ENCODE results near the gene GSN.

The GSN gene

DNA sequence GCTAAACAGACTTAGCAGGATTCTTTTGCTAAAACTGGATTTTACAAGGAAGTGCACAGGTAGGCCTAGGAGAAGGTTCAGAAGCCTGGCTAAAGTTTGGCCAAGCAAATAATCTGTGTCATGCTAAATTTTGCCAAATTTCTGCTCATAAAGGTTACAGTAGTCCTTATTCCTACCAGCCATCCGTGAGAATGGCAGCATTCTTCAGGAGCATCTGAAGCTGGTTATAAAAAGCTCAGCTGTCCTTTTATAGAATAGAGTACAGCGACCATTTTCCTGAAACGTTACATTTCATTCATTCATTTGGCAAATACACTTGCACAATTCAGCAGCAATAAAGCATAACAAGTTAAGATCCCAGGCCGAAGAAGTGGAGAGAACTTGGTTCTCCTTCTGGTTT, 6.9 kb downstream of the GSN start:
- DNase-seq: no peak

DNA sequence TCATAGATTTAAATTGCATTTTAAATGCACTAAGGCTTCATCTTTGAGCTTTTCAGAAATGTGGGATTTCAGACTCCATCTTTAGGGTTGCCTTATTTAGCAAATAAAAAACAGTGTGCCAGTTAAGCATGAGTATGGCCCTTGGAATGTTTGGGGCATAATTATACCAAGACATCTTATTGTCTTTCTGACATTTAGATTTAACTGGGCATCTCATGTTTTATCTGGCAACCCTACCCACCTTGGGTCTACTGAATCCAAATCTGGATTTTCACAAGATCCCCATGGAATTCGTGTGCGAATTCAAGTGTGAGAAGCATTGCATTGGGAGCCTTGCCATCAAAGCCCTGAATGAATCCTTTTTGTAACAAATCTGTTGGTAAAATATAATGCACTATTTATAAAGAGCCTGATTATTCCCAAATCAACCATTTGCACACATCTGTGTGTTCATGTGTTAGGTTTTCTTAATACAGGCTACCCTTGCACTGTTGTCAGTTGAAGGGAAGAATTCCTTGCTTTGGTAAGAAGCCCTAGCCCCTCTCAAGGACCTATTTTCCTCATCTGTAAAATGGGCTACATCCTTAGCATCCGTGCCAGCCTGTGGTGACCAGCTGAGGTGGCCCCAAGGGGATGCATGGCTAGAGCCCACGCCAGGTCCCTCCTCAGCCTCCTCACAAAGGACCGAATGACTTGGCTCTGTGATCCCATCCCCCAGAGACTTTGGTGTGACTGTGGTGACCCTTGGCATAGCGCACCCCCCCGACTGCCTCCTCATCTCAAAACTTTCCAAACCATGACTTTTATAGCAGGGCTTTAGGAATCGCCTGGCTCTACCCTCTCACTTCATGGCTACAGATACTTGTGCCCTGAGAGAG, 8.1 kb downstream of the GSN start:
- DNase-seq: no peak

DNA sequence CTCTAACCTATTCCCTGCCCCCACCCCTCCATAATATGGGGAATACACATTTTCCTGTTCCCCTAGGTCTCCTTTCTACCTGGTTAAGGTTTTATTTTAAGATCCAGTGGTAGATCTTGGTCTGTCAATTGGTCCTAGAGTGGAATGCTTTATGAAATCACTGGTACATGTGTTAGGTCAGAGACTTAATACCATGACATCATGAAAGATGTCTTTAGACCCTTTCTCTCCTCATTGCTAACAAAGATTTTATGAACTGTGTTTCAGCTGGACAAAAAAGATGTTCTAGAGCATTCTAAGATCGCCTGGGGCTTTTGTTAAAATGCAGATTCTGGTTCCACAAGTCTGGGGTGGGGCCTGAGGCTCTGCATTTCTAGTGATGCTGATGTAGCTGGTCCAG, 9.1 kb downstream of the GSN start:
- DNase-seq: no peak

DNA sequence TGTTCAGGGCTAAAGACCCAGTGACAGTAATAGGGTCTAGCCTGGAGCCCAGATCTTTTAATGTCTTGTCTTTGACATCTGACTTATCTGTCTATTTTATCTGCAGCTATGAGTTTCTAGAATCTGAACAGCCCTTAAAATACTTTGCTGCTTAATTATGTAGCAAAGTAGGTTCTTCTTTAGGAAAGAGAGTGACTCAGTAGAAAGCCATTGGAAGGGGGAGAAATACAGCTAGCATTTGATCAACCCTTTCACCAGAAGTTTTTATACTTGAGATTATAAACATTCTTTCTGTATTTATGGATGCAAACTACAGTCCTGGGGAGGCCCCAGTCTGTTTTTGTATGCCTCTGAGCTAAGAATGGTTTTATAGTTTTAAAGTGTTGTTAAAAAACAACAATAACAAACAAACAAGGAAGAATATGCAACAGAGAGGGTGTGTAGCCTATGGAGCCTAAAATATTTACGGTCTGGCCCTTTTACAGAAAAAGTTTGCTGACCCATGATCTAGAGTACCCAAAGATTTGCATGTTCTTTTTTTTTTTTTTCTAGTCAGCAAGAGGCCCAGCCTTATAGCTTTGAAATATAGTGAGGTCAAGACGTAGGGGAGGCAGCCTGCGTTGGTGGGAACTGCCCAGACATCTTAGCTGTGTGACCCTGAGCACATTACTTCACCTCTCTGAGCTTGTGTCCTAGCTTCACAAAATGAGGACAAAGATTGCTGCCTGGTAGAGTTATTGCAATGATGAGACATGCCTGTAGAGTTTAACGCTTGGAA, 9.7 kb downstream of the GSN start:
- no peak for DNase-seq

DNA sequence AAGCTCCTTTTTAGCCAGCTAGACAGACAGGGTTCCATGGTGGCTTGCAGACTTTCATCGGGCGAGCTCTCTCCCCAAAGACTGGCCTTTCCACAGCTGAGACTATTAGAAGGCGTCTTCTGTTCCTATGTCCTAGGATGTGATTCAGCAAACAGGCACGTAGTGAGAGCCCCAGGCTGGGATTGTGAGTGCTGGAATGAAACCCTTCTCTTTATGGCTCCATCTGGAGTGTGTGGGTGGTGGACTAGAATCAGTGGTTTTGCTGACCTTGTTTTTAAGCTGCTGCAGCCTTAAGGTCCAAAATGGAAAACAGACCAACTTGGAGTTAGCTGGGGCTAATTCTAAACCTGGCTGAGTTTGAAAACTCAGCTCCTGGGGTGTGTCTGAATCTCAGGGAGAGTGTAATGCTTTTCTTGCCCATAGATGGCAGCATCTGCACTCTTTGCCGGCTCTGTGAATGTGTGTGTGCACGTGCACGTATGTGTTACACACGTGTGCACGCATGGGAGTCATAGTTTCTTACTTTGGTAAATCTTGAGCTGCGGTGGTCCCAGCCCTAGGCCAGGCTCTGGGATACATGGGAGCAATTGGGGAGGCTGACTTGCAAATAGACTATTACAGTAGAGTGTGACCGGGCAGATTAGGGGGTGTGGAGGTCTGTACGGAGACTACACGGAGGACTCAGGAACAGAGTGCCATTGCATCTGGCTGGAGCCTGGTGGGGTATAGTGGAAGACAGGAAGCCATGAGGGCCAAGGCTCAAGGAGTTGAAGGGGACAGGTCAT, 10.7 kb downstream of the GSN start:
- DNase-seq: no peak

DNA sequence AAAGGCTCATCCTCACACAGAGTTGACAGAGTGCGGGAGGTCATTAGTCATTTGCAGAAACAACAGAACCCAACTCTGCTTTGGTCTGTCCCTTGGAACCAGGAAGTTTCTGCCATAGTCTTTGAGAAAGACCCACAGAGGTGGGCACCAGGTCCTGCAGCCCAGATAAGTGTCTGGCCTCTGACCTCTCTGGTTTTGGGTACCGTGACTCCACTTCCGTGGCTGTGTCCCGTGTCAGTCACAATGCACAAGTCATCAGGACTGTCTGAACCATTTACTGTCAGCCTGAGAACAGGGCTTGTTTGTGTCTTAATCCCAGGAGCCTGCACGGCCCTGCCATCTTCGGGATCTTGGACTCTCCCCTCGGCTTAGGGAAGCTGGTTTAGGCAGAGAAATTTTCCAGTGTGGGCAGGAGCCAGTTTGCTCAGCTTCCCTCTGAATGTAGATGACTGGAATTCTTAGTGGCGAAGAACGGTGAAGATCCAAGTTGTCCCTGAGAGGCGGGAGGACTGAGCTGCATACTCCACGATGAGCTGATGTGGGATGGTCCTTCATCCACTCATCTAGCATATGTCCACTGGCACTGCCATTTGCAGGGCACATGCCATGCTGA, 11.9 kb downstream of the GSN start:
- peak; percentile 41 for DNase-seq

DNA sequence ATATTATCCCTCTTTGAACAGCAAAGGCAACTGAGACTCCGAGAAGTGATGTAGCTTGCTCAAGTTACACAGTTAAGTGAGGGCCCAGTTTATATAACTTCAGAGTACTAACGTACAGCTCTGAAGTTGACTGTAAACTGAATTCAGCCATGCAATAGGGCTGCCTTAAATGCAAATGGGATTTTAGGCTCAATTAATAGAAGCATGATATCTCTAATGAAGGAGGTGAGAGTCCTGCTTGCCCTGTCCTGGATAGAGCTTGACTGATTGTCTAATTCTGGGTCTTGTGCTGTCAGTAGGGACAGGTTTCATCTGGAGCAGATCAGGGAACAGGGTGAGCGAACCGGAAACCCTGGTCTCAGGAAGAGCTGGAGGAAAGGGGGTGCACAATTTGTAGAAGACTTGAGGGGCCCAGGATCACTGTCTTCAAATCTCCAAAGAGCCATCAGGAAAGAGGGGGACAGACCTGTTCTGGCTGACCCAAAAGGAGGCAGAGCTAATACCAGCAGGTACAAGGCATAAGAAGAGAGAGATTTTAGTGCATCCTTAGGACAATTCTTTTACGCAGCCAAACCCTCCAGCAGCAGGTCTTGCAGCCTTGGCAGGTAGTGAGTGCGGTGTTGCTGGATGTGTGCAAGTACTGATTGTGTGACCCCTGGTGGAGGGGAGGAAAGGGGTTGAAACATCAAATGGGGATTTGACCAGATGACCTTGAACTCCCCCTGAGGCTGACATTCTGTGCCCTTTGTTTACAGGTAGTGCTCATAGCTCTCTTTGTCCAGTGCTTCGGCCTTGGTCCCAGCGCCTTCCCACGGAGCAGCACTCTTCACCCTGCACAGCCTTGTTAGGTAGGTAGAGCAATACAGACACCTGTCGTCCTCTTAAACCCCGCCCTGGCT, 13.0 kb downstream of the GSN start:
- DNase-seq: no peak

GRCh38 chr9:121281614-121282276, 13.8 kb downstream of the GSN start:
- DNase-seq: peak; percentile 45

DNA sequence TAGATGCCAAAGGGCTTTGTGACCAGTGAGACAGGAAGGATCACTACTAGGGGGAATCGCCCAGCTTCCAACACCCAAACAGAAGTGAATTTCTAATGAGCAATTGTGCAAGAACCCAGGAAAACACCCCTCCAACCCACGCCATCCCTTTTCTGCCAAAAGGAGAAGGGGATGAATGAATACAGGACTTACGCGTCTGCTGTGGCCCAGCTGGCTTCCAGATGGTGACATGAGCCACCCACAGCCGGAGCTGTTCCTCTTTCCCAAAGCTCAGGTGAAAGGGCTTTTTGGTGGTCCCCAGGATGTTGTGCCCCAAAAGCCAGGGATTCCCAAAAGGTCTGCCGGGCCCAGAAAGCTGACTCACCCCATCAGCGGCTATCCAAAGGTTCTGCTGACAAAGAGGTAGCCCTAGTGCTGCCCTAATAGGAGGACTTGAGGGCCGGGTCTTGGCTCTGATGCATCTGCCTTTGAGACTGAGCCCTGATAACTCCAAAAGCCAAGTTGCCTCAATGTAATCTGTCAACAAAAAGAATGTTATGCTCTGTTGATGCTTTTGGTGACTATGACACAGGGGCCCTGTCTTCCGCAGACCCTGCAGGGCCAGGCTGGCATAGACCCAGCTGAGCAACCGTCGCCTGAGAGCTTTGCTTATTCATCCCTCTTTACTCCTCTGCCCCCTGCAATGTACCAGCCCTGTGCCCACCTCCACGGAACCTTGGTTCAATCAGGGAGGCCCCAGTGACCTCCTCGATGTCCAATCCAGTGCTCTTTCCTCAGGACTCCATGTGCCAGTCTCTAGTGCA, 14.5 kb downstream of the GSN start:
- DNase-seq: no peak

DNA sequence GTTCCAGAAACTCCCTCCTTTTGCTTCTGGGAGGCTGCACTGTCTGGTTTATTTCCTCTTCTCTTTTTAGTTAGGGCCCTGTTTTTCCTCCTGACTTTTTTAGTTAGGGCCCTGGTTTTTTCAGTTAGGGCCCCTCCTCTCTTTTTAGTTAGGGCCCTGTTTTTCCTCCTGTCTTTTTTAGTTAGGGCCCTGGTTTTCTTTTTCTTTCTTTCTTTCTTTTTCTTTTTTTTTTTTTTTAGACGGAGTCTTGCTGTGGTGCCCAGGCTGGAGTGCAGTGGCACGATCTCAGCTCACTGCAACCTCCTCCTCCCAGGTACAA, 15.1 kb downstream of the GSN start:
- DNase-seq: no peak

DNA sequence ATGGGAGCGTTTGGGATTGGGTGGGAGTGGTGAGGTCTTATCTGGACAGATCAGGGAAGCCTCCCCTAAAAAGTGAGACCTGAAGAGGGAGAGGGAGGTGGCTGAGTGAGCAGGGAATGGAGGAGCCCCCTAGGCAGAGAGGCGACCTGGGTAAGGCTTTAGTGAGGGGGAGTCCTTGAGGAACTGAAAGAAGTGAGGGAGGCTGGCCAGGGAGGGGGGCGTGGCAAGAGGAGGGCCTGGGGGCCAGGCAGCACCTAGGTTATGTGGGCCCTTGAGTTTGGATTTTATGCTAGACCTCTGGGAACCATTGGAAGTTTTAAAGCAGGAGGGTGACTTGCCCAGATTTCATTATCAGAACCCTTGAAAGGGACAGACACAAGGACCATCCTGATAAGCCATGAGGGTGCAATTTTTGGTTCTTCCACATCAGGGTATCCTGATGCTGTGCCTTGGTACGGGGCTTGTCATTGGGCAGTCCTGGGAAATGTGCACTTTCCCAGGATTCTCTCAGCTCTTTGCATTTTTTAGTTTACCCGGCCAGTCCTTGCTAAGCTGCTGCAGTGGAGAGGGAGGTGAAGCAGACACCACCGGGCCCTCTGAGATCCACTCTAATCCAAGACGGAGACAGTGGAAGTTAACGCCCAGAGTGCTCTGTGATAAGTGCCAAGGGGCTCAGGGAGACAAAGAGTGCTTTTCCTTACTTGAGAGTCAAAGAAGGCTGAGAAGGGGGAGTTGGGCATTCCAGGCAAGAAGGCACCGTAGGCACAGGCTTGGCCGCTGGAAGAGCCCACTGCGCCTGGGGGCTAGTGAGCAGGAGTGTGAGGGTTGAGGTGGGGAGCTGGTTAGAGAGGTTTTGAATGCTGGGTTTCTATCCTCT, 16.1 kb downstream of the GSN start:
- DNase-seq: no peak

GRCh38 chr9:121284733-121285451, 16.9 kb downstream of the GSN start:
- DNase-seq: no peak

DNA sequence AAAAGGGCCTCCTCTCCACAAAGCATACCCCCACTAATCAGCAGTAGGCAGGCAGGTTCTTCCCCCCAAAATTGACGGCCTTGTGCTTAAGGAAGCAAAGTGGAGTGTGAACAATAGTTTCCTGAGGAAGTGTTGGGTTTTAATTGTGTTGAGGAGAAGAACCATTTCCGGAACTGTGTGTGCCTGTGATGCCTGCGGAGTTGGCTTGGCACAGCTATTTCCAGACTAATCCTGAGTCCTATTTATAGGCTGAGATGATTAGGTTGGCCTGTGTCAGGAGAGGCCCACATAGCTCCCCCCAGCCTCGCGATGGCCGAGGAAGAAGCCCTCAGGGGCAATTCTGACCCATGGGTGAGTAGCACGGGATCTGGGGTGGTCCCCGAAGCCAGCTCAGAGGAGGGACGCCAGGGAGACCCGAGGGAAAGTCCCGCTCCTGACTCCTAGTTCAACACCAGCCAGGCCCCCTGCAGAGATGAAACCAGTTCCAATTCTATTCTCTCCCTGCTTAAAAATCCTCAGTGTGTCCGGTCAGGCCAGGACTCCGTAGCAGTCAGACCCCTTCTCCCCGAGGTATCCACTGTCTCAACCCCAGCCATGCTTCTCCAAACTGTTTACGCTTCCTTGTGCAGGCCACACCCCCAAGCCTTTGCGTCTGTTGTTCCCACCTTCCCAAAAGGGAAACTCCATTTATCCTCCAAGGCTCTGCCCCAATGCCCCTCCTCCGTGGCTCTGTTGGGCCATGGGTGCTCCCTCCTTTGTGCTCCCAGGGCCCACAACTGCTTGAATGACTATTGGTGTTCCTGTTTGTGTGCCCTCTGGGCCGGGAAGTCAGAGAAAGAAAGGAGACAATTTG, 18.1 kb downstream of the GSN start:
- DNase-seq: no peak

GRCh38 chr9:121286688-121286972, 18.7 kb downstream of the GSN start:
- no peak for DNase-seq

DNA sequence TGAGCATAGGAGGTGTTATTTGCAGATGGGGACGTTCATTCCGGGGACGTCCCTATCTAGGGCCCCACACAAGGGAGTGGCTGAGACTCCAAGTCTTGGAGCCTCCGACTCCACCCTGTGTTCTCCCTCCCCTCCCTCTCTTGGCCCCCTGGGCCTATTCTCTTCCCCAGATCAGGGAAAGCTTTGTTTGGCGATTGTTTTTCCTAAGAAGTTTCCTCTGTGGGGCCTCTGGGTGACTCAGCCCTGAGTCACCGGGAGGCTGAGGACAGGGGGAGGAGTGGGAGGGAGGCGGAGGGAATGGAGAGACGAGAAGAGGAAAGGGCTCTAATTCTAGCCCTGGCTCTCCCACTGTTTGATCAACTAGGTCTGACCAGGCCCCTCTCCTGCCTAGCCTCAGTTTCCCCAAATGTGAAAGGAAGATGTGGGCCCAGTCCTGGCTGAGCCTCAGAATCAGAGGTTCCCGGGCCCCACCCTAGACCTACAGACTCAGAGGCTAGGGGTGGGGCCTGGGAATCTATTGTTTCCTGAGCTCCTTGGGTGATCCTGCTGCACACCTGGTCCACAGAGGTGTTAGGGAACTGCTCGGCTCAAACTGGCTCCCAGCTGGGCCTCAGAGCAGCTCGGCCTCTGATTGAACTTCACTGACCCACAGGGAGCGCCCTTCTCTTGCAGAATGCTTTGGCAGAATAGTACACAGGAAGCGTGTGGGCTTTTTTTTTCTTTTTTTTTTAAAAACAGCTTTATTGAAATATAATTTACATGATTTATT, 19.2 kb downstream of the GSN start:
- no peak for DNase-seq

- no peak for DNase-seq
Measured at GRCh38 chr9:121288673-121289025, 20.7 kb downstream of the GSN start.

- no peak for DNase-seq
Measured at GRCh38 chr9:121289026-121289771, 21.2 kb downstream of the GSN start.

All from activated CD8-positive, alpha-beta memory T cell treated with anti-CD3 and anti-CD28 coated beads, Interleukin-2, amount 50 U/mL, for 48 hours (primary cell).